MCF 10A (cell line): ENCODE data around the gene LRRC63. TPM values are rescaled to one million over a fixed set of nuclear protein-coding genes. Genes with fewer than 3 reads are reported as not detected.

Source experiments
- BruUV-seq: library from RNA; stranded (reverse); fragments of 400-500 nt; replicated peaks from 2 replicates; lab custom pipeline; 2021; lab: Mats Ljungman, UMichigan
- CTCF ChIA-PET: fragments of 300-600 bp; sonication (Branson Sonifier 250); formaldehyde crosslinking; extraction: SDS; loops from one replicate; lab custom pipeline; 2021; ENCODE audit warnings: antibody characterized with exemption, inconsistent platforms; lab: Yijun Ruan, JAX
- POLR2A ChIA-PET: fragments of 300-600, 350-650 bp; sonication (Branson Sonifier 250); formaldehyde crosslinking; extraction: SDS; loops from one replicate; lab custom pipeline; 2020; ENCODE audit warnings: antibody characterized with exemption, inconsistent platforms; lab: Yijun Ruan, JAX
- DNase-seq: peaks from one replicate; pipeline ENCODE4 v3.0.0-alpha.2; 2018; ENCODE audit not compliant: unreplicated experiment
- H3K27ac Mint-ChIP-seq: one replicate; pipeline ENCODE4 v1.8.0; 2022; ENCODE audit warnings: mild to moderate bottlenecking, low read depth, mixed read lengths; ENCODE audit not compliant: unreplicated experiment
- H3K27me3 Mint-ChIP-seq: one replicate; pipeline ENCODE4 v1.8.0; 2022; ENCODE audit warnings: mixed read lengths; ENCODE audit not compliant: insufficient read depth, unreplicated experiment
- H3K36me3 Mint-ChIP-seq: one replicate; pipeline ENCODE4 v1.8.0; 2022; ENCODE audit warnings: mild to moderate bottlenecking, moderate library complexity, mixed read lengths; ENCODE audit not compliant: insufficient read depth, unreplicated experiment
- H3K4me1 Mint-ChIP-seq: one replicate; pipeline ENCODE4 v1.8.0; 2022; ENCODE audit warnings: mixed read lengths; ENCODE audit not compliant: insufficient read depth, unreplicated experiment
- H3K4me3 Mint-ChIP-seq: one replicate; pipeline ENCODE4 v1.8.0; 2022; ENCODE audit warnings: mild to moderate bottlenecking, moderate library complexity, mixed read lengths; ENCODE audit not compliant: unreplicated experiment
- H3K9me3 Mint-ChIP-seq: one replicate; pipeline ENCODE4 v1.8.0; 2022; ENCODE audit warnings: mixed read lengths; ENCODE audit not compliant: unreplicated experiment
- CTCF ChIP-seq: fragments of 200-600 bp; IDR thresholded peaks from one replicate; pipeline ENCODE4 v1.8.0; 2022; ENCODE audit warnings: antibody characterized with exemption, mild to moderate bottlenecking; ENCODE audit not compliant: unreplicated experiment
- intact Hi-C: fragments of 100-400 bp; cut with micrococcal nuclease; formaldehyde crosslinking; loops from 2 replicates; pipeline ENCODE4 v1.14.1; 2022
- total RNA-seq: library from RNA; stranded (reverse); gene quantifications from 2 replicates; pipeline ENCODE4 v1.2.3, GENCODE V29; 2022

The LRRC63 gene
- total RNA-seq, 1 experiment from 2014 or later: not detected

GRCh38 chr13:46324976-46325375 lies 113.2 kb downstream of the LRRC63 start:
- no TSS peak for BruUV-seq
- Mint-ChIP-seq H3K27ac (no peak overlapping the region), H3K9me3 (no peaks in the 10 kb centered on the region), H3K36me3 (no peaks in the 10 kb centered on the region), H3K4me3 (no peak overlapping the region), H3K27me3 (peaks cover 14% of the 10 kb centered on the region), H3K4me1 (peaks cover 5% of the 10 kb centered on the region)
- CTCF ChIA-PET: interaction anchor here (0.8 to 1.4 kb wide), 2 partner anchors 37 to 165 kb away, joined by 3 read pairs; no protein-coding TSS in a partner anchor
- intact Hi-C loops: no loop called here
- TF ChIP-seq CTCF: no peak
- DNase-seq: peak; percentile 33
- POLR2A ChIA-PET: no interaction called here

Other genes starting within 250 kb of the LRRC63 start
- 33.9 and 39.0 TPM in 2 replicates for gene ZC3H13, start 159.2 kb upstream of the LRRC63 start, total RNA-seq
- gene CPB2, start 106.9 kb upstream of the LRRC63 start, total RNA-seq: not detected in 2 replicates
- 0.88 and 0.89 TPM in 2 replicates for gene LCP1, start 29.8 kb upstream of the LRRC63 start, total RNA-seq
- gene RUBCNL, start 175.3 kb downstream of the LRRC63 start, total RNA-seq: 0.37 and 1.2 TPM in 2 replicates